Brain microvascular endothelial cell (primary cell): ENCODE measurements around the gene ARHGEF17.

Experiments used
- DNase-seq: peaks from one replicate; pipeline ENCODE4 v3.0.0-alpha.2; 2020
- H3K27ac ChIP-seq: fragments of 250-450 bp; sonication (Bioruptor Pico); 2 replicates; pipeline ENCODE4 v1.5.1; 2020; ENCODE audit warnings: mild to moderate bottlenecking, moderate library complexity
- H3K27me3 ChIP-seq: fragments of 250-450 bp; sonication (Bioruptor Pico); replicated peaks from 2 replicates; pipeline ENCODE4 v1.5.1; 2020; ENCODE audit warnings: mild to moderate bottlenecking
- H3K36me3 ChIP-seq: fragments of 250-450 bp; sonication (Bioruptor Pico); replicated peaks from 2 replicates; pipeline ENCODE4 v1.5.1; 2020; ENCODE audit warnings: mild to moderate bottlenecking
- H3K4me3 ChIP-seq: 2 replicates; pipeline ENCODE4 v1.5.1; 2011; ENCODE audit warnings: low read depth, mild to moderate bottlenecking, control low read depth, low read length, moderate library complexity
- in situ Hi-C: cut with HindIII; loops from 2 replicates; pipeline ENCODE4 v1.10.0; 2017; ENCODE audit warnings: low sequenced_read_pairs, low pct_ligation_motif_present
- TF ChIP-seq, protein P1 (sequence below): IDR thresholded peaks from 2 replicates; pipeline ENCODE4 v1.5.1; 2011; ENCODE audit warnings: low read depth, mild to moderate bottlenecking, moderate library complexity, low read length, control low read depth, inconsistent platforms; ENCODE audit errors: missing control alignments

The ARHGEF17 gene

DNA sequence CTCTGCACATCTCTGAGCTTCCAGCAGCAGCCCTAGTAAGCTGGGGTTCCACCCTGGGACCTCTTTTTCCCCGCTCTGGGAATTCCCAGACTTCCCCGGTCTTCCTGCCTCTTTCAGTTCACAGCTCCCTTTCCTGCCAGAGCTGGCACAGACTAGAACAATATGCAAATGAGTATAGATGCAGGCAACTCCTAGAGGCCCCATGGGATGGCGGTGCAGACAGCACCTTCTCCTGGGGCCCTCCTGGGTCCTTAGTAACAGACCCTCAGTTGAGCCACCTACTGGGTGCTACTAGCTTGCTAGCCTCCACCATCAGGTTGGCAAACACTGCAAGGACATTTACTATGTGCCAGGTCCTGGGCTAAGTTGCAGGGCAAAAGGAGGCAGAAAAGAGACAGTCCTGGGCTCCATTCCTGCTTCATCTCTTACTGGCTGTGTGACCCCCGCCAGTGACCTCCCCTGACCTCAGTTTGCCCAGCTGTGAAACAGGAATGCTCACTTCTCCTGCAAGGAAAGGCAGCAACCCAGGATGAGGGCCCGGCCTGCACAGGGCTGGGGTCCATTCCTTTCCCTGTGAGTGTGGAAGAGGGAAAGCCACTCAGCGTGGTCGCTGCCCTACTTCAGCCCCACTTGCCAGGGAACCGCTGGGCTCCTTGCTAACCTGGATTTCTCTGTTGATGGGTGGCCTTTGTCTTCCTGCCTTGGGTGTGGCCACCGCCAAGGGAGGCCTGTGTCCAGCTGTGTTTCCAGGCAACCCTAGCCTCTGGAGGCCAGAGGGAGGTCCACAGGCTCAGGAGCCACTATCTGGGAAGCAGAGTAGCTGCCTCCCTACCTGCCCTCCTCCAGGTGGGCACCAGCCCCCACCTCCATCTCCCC, 75.4 kb downstream of the ARHGEF17 start:
- Histone ChIP-seq H3K27me3 (no peaks in the 10 kb centered on the region), H3K27ac (no peak overlapping the region), H3K36me3 (no peaks in the 10 kb centered on the region), H3K4me3 (no peak overlapping the region)
- TF ChIP-seq, protein P1, sequence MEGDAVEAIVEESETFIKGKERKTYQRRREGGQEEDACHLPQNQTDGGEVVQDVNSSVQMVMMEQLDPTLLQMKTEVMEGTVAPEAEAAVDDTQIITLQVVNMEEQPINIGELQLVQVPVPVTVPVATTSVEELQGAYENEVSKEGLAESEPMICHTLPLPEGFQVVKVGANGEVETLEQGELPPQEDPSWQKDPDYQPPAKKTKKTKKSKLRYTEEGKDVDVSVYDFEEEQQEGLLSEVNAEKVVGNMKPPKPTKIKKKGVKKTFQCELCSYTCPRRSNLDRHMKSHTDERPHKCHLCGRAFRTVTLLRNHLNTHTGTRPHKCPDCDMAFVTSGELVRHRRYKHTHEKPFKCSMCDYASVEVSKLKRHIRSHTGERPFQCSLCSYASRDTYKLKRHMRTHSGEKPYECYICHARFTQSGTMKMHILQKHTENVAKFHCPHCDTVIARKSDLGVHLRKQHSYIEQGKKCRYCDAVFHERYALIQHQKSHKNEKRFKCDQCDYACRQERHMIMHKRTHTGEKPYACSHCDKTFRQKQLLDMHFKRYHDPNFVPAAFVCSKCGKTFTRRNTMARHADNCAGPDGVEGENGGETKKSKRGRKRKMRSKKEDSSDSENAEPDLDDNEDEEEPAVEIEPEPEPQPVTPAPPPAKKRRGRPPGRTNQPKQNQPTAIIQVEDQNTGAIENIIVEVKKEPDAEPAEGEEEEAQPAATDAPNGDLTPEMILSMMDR, result no peak
- in situ Hi-C loops, result no loop called here
- no peak for DNase-seq

DNA sequence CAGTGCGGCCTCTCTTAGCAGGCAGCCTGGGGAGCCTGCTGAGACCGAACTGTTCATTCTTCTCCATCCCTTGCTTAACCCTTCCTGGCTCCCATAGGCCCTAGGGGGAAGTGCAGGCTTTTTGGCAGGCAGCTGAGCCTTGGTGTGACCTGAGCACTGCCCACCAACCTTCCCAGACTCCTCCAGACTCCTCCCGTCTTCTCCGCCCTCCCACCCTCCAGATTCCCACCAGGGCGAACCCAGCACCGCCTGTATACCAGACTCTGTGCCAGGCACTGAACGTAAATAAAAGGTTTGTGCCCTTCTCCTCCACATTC, 76.0 kb downstream of the ARHGEF17 start:
- Histone ChIP-seq H3K4me3 (no peak overlapping the region), H3K36me3 (no peaks in the 10 kb centered on the region), H3K27ac (no peak overlapping the region), H3K27me3 (no peaks in the 10 kb centered on the region)
- in situ Hi-C loops, result no loop called here
- no peak for DNase-seq
- TF ChIP-seq, protein P1, result no peak

DNA sequence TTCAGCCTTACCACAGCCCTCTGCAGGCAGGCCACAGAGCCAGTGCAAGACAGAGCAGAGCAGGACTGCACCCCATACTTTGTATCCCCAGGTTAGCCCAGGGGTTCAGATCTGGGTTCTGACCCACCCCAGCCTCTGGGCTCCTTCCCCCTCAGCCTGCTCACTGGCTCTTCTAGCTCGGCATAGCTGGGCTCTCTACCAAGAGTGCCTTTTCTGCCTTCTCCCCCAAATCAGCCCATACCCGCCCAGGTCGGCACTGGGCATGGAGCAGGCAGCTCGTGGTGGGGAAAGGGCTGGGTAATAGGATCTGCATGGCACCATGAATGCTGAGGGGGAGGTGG, 76.4 kb downstream of the ARHGEF17 start:
- no peaks in the 10 kb centered on the region for H3K36me3 ChIP-seq
- in situ Hi-C loops, result no loop called here
- no peak for DNase-seq
- no peaks in the 10 kb centered on the region for H3K27me3 ChIP-seq
- no peak overlapping the region for H3K27ac ChIP-seq
- TF ChIP-seq, protein P1, result no peak
- H3K4me3 ChIP-seq, result no peak overlapping the region

DNA sequence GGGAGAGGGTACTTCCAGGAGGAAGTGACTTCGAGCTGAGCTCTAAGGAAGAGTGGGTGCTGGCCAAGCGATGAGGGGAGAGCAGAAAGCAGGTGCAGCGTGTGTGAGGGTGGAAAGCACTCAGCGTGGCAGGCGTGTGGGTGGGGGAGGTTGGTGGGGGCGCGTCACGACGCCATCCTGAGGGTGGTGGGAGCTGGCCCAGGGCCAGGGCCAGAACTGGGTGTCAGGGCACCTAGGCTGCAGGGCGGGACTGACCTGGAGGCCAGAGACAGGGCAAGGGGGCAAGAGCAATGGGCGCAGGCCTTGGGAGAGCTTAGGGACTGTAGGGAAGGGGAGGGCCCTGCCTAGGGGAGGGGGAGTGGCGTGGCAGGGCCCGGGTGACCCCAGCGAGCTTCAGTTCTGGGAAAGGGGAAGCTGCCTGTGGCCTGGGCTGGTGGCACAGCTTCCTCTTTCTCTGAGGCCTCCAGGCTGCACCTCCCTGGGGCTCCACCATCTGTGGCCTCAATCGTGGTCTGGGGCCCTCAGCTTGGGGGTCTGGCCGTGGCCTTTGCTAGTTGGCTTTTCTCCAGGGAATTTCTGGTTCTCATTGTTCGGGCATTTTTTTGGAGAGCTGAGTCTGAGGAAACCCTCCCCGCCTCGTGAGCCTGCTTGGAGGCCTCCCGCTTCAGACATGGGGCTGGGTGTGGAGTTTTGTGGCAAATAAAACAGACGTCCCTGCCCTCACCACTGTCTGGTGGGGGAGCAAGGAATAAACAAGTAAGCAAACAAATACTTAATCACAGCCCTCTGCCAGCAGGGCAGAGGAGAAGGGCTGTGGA, 77.0 kb downstream of the ARHGEF17 start:
- no peaks in the 10 kb centered on the region for H3K27me3 ChIP-seq
- in situ Hi-C loops, result no loop called here
- DNase-seq, result no peak
- no peaks in the 10 kb centered on the region for H3K36me3 ChIP-seq
- H3K4me3 ChIP-seq, result no peak overlapping the region
- H3K27ac ChIP-seq, result no peak overlapping the region
- TF ChIP-seq, protein P1, result no peak

DNA sequence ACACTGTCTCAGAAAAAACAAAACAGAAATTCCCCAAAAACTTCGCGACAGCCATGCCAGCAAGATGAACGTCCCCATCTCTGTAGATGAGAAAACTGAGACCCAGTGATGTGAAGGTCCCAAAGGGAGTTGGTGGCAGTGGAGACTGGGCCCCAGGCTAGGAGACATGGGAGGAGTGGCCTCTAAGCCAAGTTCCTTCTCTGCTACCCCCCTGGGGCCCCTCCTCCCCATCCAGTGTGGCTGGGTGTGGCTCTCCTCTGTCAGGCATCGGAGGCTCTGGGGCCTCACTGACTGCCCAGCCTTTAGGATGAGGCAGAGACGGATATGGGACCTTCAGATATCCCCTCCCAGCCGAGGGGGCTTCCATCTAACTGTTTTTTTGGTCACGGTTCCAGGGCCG, 77.9 kb downstream of the ARHGEF17 start:
- H3K27me3 ChIP-seq, result no peaks in the 10 kb centered on the region
- DNase-seq, result no peak
- TF ChIP-seq, protein P1, result no peak
- in situ Hi-C loops, result no loop called here
- no peak overlapping the region for H3K27ac ChIP-seq
- H3K4me3 ChIP-seq, result no peak overlapping the region
- no peaks in the 10 kb centered on the region for H3K36me3 ChIP-seq
